HG03354 (cell line): ENCODE results near the gene CRBN.

Experiments used
- ATAC-seq: cut with Tn5 transposase; IDR thresholded peaks from one replicate; pipeline ENCODE4 v1.9.1; 2021; ENCODE audit warnings: mild to moderate bottlenecking; ENCODE audit not compliant: unreplicated experiment, poor library complexity, severe bottlenecking

CRBN gene

DNA sequence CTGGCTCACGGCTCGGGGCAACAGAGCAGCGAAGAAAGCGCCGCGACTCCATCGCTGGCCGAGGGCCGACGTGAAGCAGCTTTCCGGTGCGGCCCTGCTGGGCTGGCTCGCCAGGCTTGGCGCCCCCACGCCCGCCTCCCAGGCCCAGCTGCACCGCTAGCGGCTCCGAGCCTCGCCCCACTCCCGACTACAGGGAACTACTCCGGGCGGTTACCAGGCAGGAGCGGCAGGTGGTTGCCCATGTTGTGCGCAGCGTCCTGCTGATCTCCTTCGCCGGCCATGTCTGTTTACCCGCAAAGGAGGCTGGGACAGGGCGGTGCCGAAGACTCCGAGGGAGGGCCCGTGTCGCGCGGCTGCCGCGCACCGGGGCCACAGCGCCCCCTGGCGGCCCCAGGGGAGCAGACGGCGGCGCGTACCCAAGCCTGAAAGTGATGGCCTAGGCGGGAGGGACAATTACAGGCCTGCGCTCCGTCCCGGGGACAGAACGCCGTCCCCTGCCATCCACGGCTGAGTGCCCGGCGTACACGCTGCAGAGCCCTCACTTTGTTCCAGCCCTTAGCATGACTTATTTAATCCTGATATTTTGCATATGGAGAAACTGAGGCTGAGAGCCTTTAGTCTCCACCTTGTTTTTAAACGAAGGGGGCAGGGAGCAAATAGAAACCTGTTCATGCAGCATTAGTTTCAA is at the start of gene CRBN:
Gene CRBN (minus strand): TSS at position 285 of the 688 bp plus-strand sequence. CDS start 4 bp downstream, at position 281.
- peak; percentile 97 for ATAC-seq

DNA sequence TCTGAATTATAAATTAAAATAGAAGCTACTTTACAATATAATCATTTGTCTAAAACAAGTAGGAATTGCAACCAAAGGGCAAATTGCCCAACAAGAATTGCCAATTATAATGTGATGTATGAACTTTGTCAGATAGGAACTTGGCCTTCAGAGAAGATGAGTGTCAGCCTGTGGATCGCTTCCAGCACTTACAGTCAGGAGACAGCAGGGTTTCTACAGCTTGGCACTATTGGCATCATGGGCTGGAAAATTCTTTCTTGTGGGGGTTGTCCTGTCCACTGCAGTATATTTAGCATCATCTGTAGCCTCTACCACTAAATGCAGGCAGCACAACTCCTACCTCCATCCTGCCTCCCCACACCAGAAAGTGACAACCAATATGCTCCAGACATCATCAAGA is 48.1 kb upstream of the CRBN start:
- ATAC-seq = no peak

DNA sequence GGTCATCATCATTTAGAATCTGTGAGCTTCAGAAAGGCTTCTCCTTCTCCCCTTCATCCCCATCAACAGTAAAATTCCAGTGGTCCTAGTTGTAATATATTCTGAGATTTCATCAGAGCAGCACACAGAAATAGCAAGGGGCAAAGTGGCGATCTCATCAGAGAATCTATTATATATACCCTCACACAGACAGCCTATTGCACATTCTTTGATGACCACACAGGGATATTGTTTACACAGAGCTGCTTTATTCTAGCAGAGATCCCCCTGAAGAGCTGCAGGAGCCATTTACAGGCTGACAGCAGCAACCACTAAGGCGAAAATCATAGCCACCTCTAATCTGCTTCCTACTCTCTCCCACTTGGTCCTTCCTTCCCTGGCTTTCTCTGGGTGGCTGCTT is 42.0 kb upstream of the CRBN start:
- no peak for ATAC-seq

DNA sequence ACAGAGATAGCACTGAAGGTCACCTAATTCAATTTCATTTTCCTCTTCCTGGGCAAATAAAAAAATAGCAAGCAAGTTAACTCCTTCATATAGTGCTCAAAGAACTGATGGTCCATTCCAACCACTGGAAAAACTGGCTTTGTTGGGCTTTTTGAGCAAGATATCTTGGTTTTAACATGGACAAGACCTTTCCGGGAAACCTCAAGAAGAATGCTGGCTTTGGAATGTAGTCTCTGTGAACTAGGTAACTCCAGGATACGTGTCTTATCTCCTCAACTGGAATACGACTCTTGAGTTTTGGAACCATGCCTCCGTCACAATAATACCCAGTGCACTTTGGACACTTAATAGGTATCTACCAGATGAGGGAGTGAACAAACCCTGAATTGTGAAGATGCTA is 36.9 kb upstream of the CRBN start:
- ATAC-seq = no peak

DNA sequence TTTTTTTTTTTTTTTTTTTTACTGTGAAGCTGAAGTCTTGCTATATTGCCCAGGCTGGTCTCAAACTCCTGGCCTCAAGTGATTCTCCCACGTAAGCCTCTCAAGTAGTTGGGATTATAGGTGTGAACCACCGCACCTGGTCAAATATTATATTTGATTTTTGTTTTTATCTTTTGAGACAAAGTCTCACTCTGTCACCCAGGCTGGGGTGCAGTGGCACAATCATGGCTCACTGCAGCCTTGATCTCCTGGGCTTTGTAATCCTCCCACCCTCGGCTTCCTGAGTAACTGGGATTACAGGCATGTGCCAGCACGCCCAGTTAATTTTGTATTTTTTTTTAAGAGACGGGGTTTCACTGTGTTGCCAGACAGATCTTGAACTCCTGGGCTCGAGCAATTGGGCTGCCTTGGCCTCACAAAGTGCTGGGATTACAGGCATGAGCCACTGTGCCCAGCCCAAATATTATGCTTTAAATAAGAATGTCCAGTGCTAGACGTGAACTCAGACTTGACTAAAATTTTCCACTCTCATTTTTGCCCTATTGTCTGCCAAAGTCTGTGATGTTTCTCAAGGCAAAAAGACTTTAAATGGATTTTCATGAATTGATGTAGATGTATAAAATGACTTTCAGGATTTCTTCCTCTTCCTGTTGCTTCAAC is 33.4 kb upstream of the CRBN start:
- no peak for ATAC-seq

DNA sequence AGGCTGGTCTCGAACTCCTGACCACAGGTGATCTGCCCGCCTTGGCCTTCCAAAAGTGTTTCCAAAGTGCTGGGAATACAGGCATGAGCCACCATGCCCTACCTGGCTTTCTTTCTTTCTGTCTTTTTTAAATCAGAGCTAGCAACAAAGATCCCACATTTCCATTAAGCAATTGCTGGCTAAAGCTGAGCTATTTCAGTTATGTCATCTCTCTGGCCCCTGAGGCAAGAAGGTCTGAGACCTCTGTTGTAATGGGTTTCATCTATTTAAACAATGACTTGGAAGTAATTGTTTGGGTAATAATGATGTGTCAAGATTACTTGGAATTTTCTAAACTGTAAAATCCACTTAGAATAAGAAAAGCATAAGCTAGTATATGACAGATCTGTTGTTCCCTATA is 30.2 kb upstream of the CRBN start:
- ATAC-seq = no peak

DNA sequence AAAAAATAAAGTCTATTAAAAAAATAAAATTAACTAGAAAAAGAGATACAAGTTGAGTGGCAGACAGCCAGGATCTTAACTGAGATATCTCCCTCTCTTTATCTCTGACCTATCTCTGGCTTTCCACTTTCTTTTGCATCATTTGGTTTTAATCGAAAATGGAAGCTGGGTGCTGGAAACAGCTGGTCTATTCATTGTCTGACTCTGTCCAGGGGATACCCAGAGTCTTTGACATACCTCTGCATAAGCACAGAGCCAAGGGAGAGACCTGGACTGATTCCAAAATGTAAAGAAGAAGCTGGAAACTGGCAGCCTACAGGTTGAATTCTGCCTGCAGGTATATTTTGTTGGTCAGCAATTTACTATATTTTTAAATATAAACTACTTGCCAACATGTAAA is 29.6 kb upstream of the CRBN start:
- no peak for ATAC-seq

DNA sequence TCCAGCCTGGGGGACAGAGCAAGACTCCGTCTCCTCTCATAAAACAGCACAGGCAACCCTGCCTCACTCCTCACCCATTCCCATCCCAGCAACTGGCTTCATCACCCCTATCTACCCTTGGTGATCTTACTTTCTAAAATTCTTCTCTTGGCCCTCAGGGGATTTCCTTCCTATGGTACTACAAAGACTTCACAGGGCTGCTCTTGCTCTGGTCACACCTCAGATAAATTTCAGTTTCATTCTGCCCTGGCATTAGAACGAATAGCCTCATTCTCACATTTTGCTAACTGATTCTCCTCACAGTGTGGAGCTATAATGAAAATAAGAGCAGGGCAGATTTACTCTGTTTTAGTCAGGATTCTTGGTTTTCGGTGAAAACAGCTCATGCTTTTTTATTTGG is 22.1 kb upstream of the CRBN start:
- ATAC-seq = peak; percentile 71

DNA sequence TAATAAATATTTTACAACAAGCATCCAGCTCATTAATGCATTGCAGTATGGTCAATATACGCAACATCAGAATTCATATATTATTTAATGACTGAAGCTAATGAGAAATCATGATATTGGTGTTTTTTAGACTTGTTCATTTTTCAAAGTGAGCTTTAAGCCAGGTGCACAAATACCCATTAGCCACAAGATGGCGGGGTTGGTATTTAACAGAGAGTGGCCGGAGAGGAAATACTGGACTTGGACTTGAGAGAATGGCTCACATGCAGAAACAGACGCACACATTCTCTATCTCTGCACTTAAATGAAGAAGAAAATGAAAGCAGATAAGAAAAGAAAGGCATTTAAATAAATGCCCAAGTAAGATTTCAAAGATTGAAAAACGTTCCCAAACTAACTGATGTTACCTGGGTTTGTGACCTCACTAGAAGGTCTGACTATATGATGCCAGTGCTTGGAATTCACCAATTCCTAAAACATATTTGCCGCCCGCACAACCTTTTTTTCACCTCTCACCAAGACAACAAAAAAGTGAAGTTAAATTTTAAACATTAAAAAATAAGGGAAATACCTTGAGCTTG is 21.2 kb upstream of the CRBN start:
- peak; percentile 89 for ATAC-seq

DNA sequence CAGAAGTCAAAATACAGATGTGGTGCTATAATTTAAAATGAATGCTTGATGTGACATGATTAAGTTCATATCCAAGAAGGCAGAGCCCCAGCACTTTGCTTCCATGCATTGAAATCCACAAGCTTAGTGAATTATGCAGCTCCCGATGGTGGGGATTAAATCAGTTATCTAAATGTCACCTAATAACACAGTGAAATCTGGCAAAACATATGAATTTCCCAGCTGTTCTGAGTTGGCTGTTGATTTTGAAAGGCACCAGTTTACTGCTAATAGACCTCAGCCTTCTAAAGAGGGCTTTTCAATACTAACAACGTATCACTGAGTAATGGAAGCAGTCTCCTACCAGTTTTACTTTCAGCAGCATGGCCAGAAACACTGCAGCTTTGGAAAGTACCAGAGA is 19.8 kb upstream of the CRBN start:
- no peak for ATAC-seq

DNA sequence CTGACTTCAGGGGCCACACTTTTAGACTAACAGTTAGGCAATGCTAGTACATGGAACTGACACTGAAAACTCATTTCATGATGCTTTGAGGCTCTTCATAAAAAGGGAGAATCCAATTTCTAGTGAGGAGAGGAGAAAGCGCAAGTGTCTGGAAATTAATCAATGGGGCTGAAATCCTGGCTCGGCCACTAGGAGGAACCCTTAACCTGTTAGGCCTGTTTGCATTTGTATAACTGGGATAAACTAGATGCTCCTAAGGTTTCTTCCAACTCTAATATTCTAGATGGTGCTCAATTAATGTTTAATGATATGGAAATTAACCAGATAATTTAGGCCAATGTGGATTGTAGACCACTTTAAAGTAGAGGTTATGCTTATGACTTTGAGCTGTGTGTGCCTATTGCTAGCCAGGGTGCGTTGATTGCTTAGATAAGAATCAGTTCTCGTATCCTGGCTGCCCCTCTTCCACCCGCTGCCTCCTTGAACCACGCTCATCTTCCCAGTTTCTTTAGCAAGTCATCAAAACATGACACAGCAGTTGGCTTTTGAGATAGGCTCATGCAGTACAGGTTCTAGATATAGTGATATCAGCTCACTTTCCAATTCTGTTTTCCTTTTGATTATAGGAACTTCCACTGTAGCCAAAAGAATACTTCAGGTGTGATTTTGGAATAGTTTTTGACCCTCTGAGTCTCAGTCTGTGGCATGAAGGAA is 16.8 kb upstream of the CRBN start:
- ATAC-seq = no peak

DNA sequence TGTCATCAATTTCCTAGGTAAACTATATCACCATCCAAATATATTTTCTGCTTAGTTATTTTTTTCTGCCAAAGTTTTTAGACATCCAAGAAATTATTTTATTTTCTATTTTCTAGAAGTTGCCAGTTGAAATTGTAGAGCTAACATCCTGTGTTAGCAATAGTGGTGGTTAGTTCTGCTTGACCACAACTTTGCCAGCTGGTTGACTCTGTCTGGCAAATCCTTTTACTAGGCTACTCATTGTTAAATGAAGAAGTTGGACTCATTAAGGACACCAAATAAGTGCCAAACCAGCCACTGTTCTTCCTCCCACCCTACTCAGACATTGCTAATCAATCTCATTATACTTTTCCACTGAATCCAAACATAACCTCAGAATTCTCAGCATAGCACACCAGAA is 15.4 kb upstream of the CRBN start:
- no peak for ATAC-seq

DNA sequence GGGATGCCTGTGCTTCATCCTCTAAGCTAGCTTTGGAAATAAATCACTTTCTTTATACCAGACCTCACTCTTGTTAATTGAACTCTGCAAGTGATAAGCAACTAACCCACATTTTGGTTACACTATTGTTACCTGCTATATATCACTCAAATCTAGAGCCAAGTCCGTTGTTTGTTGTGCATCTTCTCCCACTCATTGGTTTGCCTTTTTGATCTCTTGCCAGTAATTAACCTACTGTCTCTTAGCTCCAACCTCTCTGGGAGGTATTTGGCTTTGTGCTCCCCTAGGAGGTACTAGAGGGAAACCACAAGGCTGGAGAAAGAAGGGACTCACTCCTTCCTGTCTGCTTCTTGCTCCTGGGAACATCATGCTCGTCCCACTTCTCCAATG is 12.8 kb upstream of the CRBN start:
- ATAC-seq = no peak

DNA sequence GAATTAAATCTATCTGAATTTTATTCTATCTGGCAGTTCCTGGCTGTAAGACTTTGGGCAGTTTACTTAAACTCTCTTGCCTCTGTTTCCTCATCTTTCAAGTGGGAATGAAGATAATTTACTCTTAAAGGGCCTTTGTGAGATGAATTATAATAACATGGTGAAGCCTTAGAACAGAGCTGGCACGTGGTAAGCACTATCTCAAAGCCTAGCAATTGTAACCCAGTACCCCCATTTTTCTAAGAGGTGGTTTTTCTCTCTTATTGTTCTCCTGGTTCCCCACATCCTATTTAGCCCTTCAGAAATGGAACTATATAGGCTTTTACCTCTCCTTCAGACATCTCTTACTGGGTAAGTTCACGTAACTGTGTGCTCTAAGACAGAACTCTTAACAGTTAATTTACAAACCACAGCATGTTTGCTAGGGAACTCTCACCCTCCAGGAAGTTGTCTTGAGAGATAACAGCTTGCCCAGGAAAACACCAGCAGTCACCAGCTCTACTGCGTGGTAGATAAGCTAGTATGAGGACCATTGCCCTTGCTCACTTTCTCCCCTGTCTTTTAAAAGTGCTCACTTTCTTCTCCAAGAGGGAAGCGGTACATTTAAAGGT is 12.3 kb upstream of the CRBN start:
- no peak for ATAC-seq

DNA sequence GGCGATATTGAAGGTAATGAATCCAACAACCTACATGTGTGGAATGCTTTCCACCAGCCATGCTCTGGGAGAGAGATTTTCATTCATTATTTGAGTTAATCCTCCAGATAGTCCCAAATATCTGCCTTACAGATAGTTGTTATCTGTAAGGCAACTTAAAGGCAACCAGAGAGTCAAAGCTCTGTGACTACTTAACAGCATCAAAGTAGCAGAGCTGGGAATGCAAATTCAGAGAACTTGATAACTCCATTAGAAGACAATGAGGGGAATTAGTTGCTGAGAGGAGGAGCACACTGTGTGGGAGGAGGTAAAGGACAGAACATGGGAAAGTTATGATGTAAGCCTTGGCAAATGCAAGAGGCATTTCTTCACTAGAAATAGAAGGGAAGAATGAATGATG is 10.5 kb upstream of the CRBN start:
- ATAC-seq = no peak

DNA sequence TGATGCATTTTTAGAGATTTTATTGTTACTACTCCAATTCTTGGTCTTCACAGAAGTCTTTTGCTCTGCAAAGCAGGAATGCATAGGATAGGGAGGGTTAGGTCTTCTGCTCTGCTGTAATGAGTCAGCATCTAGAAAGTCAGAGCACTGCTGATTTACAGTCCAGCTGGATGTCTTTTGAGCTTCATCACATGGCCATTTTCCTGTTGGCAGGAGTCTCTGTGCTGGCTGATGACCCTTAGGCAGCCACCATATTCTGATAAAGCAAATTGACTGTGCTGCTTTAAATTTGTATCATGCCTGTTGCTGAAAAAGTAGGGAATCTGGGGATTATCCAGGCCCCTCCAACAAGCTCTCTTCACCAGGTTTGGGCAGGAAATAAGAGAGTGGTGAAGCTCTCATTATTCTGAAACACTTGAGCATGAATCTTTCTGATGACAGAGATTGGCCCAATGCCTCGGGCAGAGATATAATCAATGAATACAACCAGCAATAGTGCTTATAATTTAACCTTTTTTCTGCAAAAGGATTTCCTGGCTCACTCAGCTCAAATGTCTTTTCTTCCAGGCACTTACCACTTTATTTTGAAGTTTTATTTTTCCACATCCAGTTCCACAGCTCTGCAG is 9.7 kb upstream of the CRBN start:
- ATAC-seq = no peak

DNA sequence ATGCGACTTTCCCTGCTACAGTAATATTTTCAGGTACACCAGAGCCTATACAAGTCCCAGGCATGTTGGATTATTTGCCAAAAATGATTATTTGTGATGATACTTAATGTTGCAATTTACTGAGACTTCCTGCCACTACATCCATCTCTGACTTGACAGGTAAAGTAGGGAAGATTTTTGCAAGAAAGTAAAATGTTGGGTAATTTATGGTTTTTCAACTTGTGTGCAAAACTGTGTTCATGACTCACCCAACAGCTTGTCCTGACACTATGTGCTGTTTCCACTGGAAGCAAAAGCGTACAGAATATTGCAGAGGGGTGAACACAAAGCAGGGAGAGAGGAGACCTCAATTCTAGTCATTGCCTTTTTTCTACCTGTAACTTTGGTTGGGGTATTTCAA is 5.4 kb upstream of the CRBN start:
- no peak for ATAC-seq

DNA sequence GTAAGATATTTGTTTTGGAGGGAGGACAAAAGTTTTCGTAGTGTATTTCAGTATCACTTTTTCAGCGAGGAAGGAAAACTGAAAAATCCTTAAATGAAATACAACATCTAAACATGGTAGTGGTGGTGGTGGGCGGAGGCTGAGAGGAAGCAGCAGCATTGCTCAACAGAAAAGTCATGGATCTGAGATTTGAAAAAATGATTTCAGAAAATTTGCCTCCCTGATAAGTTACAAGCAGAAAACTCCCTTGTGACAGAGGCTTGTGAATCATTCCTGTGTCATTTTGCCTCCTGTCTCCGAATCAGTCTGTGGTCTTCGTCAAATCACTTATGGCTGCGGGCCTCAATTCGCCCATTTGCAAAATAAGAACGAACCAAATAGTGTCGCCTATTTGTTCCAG is 965 bp upstream of the CRBN start:
- no peak for ATAC-seq

DNA sequence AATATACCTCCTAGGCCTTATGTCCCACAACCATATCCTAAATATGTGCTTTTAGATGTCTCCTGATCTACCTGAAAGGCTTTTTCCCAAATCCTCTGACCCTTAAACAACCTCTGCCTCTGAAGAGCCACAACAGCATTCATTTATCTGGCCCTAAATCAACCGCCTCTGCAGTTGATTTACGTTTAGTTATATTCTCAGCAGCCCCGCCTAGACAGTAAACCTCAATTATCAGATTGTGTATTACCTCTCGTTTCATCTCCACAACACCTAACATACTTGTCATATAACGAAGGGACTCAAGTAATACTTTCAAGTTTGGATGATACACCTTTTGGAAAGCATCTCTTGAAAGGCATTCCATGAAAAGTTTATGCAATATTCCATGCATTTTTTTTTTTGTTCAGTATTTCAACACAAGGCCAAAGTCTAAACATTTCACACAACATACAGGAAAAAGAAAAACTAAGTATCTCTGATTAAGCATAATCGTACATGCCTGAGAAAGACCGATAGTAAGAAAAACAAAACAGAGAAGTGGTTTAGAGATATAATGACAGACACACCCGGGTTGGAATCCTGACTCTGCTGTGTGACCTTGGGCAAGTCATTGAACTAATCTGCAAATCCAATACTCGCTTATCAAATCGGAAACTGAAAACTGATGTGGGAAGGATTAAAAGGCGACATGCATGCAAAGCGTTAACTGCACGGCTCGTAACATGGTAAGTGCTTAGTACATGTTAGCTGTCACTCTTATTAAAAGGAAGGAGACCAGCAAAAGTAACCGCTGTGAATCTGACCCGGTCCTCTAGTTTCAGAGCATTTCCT is 778 bp downstream of the CRBN start:
- peak; percentile 21 for ATAC-seq
